MM.1S (cell line): ENCODE data around the gene MVB12B.

Experiments
- DNase-seq: peaks from one replicate; pipeline ENCODE4 v3.0.0-alpha.2; 2015
- H2AFZ ChIP-seq: fragments of 300-600 bp; sonication (generic); 2 replicates; pipeline ENCODE4 v1.6.0; 2016; ENCODE audit warnings: antibody characterized with exemption, low read length
- H3F3A ChIP-seq: fragments of 300-600 bp; sonication (generic); 2 replicates; pipeline ENCODE4 v1.6.1; 2016; ENCODE audit warnings: mild to moderate bottlenecking, antibody characterized with exemption, low read length, moderate library complexity, mixed read lengths; ENCODE audit not compliant: insufficient read depth
- H3K27ac ChIP-seq: fragments of 300-600 bp; sonication (generic); 2 replicates; pipeline ENCODE4 v1.5.1; 2016; ENCODE audit warnings: mild to moderate bottlenecking, low read length
- H3K27me3 ChIP-seq: fragments of 300-600 bp; sonication (generic); replicated peaks from 2 replicates; pipeline ENCODE4 v1.6.0; 2016; ENCODE audit warnings: low read length; ENCODE audit not compliant: insufficient read depth
- H3K36me3 ChIP-seq: fragments of 300-600 bp; sonication (generic); replicated peaks from 2 replicates; pipeline ENCODE4 v1.6.1; 2016; ENCODE audit warnings: mild to moderate bottlenecking, low read length, mixed read lengths; ENCODE audit not compliant: insufficient read depth
- H3K4me1 ChIP-seq: fragments of 300-600 bp; sonication (generic); 2 replicates; pipeline ENCODE4 v1.6.1; 2016; ENCODE audit warnings: low read length, mixed read lengths
- H3K4me2 ChIP-seq: fragments of 300-600 bp; sonication (generic); 2 replicates; pipeline ENCODE4 v1.6.0; 2016; ENCODE audit warnings: low read depth, low read length
- H3K4me3 ChIP-seq: fragments of 300-600 bp; sonication (generic); 2 replicates; pipeline ENCODE4 v1.5.1; 2016; ENCODE audit warnings: low read length, mixed read lengths
- H3K79me2 ChIP-seq: fragments of 300-600 bp; sonication (generic); 2 replicates; pipeline ENCODE4 v1.6.1; 2016; ENCODE audit warnings: mixed run types, low read length, mixed read lengths
- H3K9ac ChIP-seq: fragments of 300-600 bp; sonication (generic); 2 replicates; pipeline ENCODE4 v1.6.1; 2016; ENCODE audit warnings: low read length, mixed read lengths
- H3K9me2 ChIP-seq: fragments of 300-600 bp; sonication (generic); replicated peaks from 2 replicates; pipeline ENCODE4 v1.6.1; 2016; ENCODE audit warnings: mild to moderate bottlenecking, low read length, mixed read lengths; ENCODE audit not compliant: insufficient read depth
- H3K9me3 ChIP-seq: fragments of 300-600 bp; sonication (generic); replicated peaks from 2 replicates; pipeline ENCODE4 v1.6.1; 2016; ENCODE audit warnings: mild to moderate bottlenecking, low read length, mixed read lengths; ENCODE audit not compliant: insufficient read depth
- H4K20me1 ChIP-seq: fragments of 300-600 bp; sonication (generic); 2 replicates; pipeline ENCODE4 v1.6.1; 2016; ENCODE audit warnings: mild to moderate bottlenecking, low read length, moderate library complexity, mixed read lengths; ENCODE audit not compliant: insufficient read depth
- EZH2 ChIP-seq: fragments of 300-600 bp; sonication (generic); optimal IDR thresholded peaks from 2 replicates; pipeline ENCODE3; 2017; ENCODE audit warnings: low read depth, mild to moderate bottlenecking, antibody characterized with exemption, low read length, mixed read lengths
- EZH2phosphoT487 ChIP-seq: fragments of 300-600 bp; sonication (generic); IDR thresholded peaks from 2 replicates; pipeline ENCODE4 v1.6.1; 2018; ENCODE audit warnings: antibody characterized with exemption, low read length
- TF ChIP-seq, protein P1 (sequence below): fragments of 300-600 bp; sonication (generic); IDR thresholded peaks from 2 replicates; pipeline ENCODE4 v1.5.1; 2016; ENCODE audit warnings: antibody characterized with exemption, low read length, mixed read lengths

MVB12B gene

DNA sequence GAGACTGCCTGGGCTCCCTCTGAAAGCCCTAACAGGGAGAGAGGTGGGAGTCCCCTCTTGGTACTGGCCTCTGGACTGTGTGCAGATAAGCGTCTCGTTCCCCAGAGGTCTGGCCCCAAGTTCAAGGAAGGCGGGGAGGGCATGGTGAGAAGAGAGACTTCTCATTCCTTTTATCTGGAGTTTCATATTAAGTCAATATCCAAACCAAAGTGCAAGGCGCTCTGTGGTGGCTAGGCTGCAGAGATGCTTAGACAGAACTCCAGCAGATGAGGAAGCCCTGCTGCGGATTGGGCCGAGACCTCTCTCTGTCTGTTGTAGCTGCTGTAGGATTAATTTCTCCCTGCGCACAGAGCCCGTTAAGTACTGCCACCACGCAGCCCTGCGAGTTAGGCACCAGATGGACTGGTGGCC, 16.0 kb downstream of the MVB12B start:
- Histone ChIP-seq H3K27ac (no peak overlapping the region), H3K4me3 (no peak overlapping the region), H3K9me3 (no peaks in the 10 kb centered on the region), H3K9me2 (no peaks in the 10 kb centered on the region), H3K79me2 (no peaks in the 10 kb centered on the region), H2AFZ (no peak overlapping the region), H3K4me1 (no peaks in the 10 kb centered on the region), H3K4me2 (no peak overlapping the region), H3K9ac (no peak overlapping the region), H3K36me3 (no peaks in the 10 kb centered on the region), H3F3A (no peaks in the 10 kb centered on the region), H3K27me3 (no peaks in the 10 kb centered on the region), H4K20me1 (no peaks in the 10 kb centered on the region)
- DNase-seq, result no peak
- TF ChIP-seq EZH2, result no peak
- TF ChIP-seq, protein P1, sequence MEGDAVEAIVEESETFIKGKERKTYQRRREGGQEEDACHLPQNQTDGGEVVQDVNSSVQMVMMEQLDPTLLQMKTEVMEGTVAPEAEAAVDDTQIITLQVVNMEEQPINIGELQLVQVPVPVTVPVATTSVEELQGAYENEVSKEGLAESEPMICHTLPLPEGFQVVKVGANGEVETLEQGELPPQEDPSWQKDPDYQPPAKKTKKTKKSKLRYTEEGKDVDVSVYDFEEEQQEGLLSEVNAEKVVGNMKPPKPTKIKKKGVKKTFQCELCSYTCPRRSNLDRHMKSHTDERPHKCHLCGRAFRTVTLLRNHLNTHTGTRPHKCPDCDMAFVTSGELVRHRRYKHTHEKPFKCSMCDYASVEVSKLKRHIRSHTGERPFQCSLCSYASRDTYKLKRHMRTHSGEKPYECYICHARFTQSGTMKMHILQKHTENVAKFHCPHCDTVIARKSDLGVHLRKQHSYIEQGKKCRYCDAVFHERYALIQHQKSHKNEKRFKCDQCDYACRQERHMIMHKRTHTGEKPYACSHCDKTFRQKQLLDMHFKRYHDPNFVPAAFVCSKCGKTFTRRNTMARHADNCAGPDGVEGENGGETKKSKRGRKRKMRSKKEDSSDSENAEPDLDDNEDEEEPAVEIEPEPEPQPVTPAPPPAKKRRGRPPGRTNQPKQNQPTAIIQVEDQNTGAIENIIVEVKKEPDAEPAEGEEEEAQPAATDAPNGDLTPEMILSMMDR, result no peak
- no peak for TF ChIP-seq EZH2phosphoT487

DNA sequence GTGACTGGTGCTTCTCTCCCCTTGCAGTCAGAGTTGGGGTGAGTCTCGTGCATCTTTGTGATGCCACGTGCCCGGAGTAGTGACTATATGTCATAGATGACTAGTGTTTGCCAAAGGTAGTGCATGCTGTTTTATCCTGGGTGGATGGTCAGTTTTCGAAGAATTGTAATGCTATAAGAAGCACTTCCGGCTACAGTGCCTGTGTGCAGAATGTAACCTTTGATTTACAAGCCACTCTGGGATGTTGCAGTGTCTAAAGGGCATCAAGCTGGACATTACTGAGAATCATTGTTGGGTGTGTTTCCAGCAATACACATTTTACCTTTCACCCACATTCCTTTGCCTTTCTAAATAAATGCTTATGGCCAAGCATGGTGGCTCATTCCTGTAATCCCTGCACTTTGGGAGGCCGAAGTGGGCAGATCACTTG, 16.7 kb downstream of the MVB12B start:
- H3K4me2 ChIP-seq, result no peak overlapping the region
- H3K27me3 ChIP-seq, result no peaks in the 10 kb centered on the region
- H3K9ac ChIP-seq, result no peak overlapping the region
- no peaks in the 10 kb centered on the region for H3F3A ChIP-seq
- H3K36me3 ChIP-seq, result no peaks in the 10 kb centered on the region
- TF ChIP-seq, protein P1, result no peak
- TF ChIP-seq EZH2phosphoT487, result no peak
- TF ChIP-seq EZH2, result no peak
- H2AFZ ChIP-seq, result no peak overlapping the region
- no peaks in the 10 kb centered on the region for H3K79me2 ChIP-seq
- no peaks in the 10 kb centered on the region for H3K9me2 ChIP-seq
- H4K20me1 ChIP-seq, result no peaks in the 10 kb centered on the region
- no peak for DNase-seq
- no peaks in the 10 kb centered on the region for H3K9me3 ChIP-seq
- H3K4me3 ChIP-seq, result no peak overlapping the region
- H3K27ac ChIP-seq, result no peak overlapping the region
- H3K4me1 ChIP-seq, result no peaks in the 10 kb centered on the region

GRCh38 chr9:126346031-126346430, 19.4 kb downstream of the MVB12B start:
- Histone ChIP-seq H3K27me3 (no peaks in the 10 kb centered on the region), H3K9me2 (no peaks in the 10 kb centered on the region), H3K4me2 (no peak overlapping the region), H3F3A (no peaks in the 10 kb centered on the region), H2AFZ (no peak overlapping the region), H3K36me3 (no peaks in the 10 kb centered on the region), H4K20me1 (no peaks in the 10 kb centered on the region), H3K79me2 (no peaks in the 10 kb centered on the region), H3K9me3 (no peaks in the 10 kb centered on the region), H3K27ac (no peak overlapping the region), H3K9ac (no peak overlapping the region), H3K4me1 (no peaks in the 10 kb centered on the region), H3K4me3 (no peak overlapping the region)
- DNase-seq, result no peak
- TF ChIP-seq, protein P1, result no peak

- H3K36me3 ChIP-seq, result no peaks in the 10 kb centered on the region
- no peak for DNase-seq
- no peaks in the 10 kb centered on the region for H3K9me3 ChIP-seq
- H3K9me2 ChIP-seq, result no peaks in the 10 kb centered on the region
- TF ChIP-seq EZH2phosphoT487, result no peak
- TF ChIP-seq, protein P1, result no peak
- TF ChIP-seq EZH2, result no peak
- H3F3A ChIP-seq, result no peaks in the 10 kb centered on the region
- no peaks in the 10 kb centered on the region for H3K79me2 ChIP-seq
- no peak overlapping the region for H3K4me2 ChIP-seq
- no peak overlapping the region for H3K4me3 ChIP-seq
- no peak overlapping the region for H2AFZ ChIP-seq
- H3K27ac ChIP-seq, result no peak overlapping the region
- H3K9ac ChIP-seq, result no peak overlapping the region
- H3K4me1 ChIP-seq, result no peaks in the 10 kb centered on the region
- H4K20me1 ChIP-seq, result no peaks in the 10 kb centered on the region
- H3K27me3 ChIP-seq, result no peaks in the 10 kb centered on the region
These were observed 20.5 kb downstream of the MVB12B start for GRCh38 chr9:126347093-126347492.
